Kidney tubule cell (primary cell): ENCODE measurements around the gene FHL2.

Source experiments
- DNase-seq: peaks from one replicate; pipeline ENCODE4 v3.0.0-alpha.2; 2018; ENCODE audit warnings: low spot score

Gene FHL2

GRCh38 chr2:105397953-105398335, 907 bp downstream of the FHL2 start:
- no peak for DNase-seq

- peak; percentile 46 for DNase-seq
Measured at GRCh38 chr2:105397025-105397722, 1.7 kb downstream of the FHL2 start.

- DNase-seq, result peak; percentile 96
Measured at GRCh38 chr2:105396254-105397024, 2.4 kb downstream of the FHL2 start.

GRCh38 chr2:105395691-105396090, 3.2 kb downstream of the FHL2 start:
- DNase-seq, result no peak

- DNase-seq, result no peak
Measured at GRCh38 chr2:105394951-105395611, 3.8 kb downstream of the FHL2 start.

- DNase-seq, result no peak
Measured at GRCh38 chr2:105393373-105394055, 5.3 kb downstream of the FHL2 start.

- no peak for DNase-seq
Measured at GRCh38 chr2:105391763-105392662, 6.8 kb downstream of the FHL2 start.

- DNase-seq, result peak; percentile 82
Measured at GRCh38 chr2:105391058-105391627, 7.7 kb downstream of the FHL2 start.

GRCh38 chr2:105390454-105390853, 8.4 kb downstream of the FHL2 start:
- DNase-seq, result no peak

- no peak for DNase-seq
Measured at GRCh38 chr2:105388971-105389381, 9.9 kb downstream of the FHL2 start.

GRCh38 chr2:105387225-105387624, 11.6 kb downstream of the FHL2 start:
- DNase-seq, result no peak

GRCh38 chr2:105385731-105386540, 12.9 kb downstream of the FHL2 start:
- DNase-seq, result no peak

- DNase-seq, result no peak
Measured at GRCh38 chr2:105384861-105385260, 14.0 kb downstream of the FHL2 start.

- DNase-seq, result no peak
Measured at GRCh38 chr2:105384216-105384615, 14.6 kb downstream of the FHL2 start.

GRCh38 chr2:105383432-105384166, 15.3 kb downstream of the FHL2 start:
- no peak for DNase-seq

- no peak for DNase-seq
Measured at GRCh38 chr2:105382177-105382576, 16.7 kb downstream of the FHL2 start.

GRCh38 chr2:105381101-105381668, 17.7 kb downstream of the FHL2 start:
- DNase-seq, result no peak

- DNase-seq, result no peak
Measured at GRCh38 chr2:105380432-105381100, 18.3 kb downstream of the FHL2 start.
